Activated T-cell treated with anti-CD3 and anti-CD28 coated beads for 24 hours (primary cell): ENCODE results near the gene ELF2.
"Not testable (repeated sequence)": the region's sequence is repeated elsewhere in the genome, so short reads cannot be mapped to it uniquely, and the experiment has no call there.

Source experiments
- DNase-seq: peaks from one replicate; pipeline ENCODE4 v3.0.0-alpha.2; 2020; ENCODE audit warnings: low read depth

ELF2 gene

DNA sequence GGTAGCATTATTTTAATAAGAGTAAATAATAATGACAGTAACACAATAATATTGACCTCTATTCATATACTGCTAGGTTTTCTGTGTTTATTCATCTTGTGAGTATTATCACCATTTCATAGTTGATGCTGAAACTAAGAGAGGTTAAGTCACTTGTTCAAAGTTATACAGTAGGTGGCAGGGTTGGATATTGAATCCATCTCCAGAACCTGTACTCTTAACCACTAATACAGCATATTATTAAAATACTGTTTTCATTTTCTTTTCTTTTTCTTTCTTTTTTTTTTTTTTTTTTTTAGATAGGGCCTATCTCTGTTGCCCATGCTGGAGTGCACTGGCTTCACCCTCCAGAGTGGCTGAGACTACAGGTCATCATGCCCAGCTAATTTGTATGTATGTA lies 7.1 kb upstream of the ELF2 start:
- no peak for DNase-seq

GRCh38 chr4:139177869-139178619 lies 1.0 kb upstream of the ELF2 start:
- peak; percentile 85 for DNase-seq

GRCh38 chr4:139176302-139177048 lies 543 bp downstream of the ELF2 start:
- peak; percentile 42 for DNase-seq

- DNase-seq, result no peak
Measured at GRCh38 chr4:139175646-139176301, 1.2 kb downstream of the ELF2 start.

- DNase-seq, result no peak
Measured at GRCh38 chr4:139171876-139172691, 4.9 kb downstream of the ELF2 start.

DNA sequence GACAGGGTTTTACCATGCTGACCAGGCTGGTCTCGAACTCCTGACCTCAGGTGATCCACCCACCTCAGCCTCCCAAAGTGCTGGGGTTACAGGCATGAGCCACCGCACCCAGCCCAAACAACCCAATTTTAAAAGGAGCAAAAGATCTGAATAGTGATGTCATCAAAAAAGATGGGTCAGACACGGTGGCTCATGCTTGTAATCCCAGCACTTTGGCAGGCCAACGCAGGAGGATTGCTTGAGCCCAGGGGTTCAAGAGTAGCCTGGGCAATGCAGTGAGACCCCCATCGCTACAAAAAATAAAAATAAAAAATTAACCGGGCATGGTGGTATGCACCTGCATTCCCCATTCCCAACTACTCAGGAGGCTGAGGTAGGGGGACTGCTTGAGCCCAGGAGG lies 6.1 kb downstream of the ELF2 start:
- no peak for DNase-seq

DNA sequence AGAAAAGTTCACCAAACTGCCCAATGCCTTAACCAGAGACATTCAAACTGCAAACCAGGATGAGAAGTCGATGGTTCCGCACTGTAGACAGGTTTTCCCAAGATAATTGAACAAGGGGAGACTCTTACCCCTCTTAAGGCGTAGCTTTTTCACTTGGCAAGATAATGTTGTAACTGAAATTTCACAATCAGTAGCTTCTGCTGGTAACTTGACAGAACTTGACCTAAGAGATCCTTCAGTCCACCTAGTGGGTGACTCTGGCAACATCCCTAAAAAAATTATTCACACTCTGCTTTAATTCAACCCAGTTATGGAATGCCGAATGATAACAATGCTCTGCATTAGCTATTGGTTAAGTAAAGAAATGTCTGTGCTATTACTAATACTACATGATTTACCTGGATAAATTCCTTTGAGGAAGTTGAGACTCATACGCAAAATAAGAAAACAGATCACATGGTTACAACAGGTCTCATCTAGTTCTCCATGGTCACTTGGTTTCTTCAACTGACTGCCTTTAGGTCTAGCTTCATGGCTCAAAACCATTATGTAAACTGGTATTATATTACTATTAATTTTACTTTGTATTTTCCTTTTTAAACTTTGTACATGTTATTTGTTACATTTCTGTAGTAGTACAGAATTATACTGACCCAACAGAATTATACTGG lies 9.1 kb downstream of the ELF2 start:
- DNase-seq, result no peak

DNA sequence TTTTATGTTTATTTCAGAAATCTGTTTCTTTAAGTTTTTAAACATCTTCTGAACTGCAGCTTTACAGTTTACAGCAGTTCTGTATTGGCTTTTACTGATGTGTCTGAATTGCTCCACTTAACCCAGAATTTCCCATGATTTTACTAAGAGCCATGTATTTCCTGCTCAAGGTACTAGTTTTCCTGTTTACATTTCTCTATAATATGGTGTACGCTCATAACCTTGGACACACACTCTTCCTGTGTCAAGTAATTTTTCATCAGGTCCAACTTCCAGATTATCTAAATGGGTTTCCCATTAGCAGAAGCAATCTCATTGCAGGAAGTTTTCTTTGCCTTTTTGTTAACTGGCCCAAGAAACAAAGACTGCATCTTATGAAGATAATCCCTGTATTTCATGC lies 12.3 kb downstream of the ELF2 start:
- no peak for DNase-seq

GRCh38 chr4:139163806-139164206 lies 13.2 kb downstream of the ELF2 start:
- no peak for DNase-seq

GRCh38 chr4:139157977-139158376 lies 19.0 kb downstream of the ELF2 start:
- not testable (repeated sequence) for DNase-seq

GRCh38 chr4:139154952-139155557 lies 22.0 kb downstream of the ELF2 start:
- no peak for DNase-seq

DNA sequence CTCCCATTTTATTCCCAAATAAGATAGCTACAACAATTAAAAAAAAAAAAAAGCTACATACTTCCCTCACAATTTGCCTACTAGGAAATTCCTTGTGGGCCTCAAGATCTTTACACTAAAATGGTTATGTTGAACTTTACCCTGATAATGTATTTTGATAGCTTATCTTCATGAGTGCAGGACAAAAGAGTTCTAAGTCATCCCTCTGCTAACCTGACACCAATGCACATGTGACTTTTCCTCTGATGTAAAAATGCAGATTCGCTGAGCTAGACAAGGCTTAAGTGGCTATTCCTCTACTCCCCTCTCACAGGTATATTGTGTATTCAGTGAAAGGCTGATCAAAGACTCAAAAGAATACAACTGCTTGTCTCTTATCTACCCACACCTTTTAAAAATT lies 22.5 kb downstream of the ELF2 start:
- no peak for DNase-seq

DNA sequence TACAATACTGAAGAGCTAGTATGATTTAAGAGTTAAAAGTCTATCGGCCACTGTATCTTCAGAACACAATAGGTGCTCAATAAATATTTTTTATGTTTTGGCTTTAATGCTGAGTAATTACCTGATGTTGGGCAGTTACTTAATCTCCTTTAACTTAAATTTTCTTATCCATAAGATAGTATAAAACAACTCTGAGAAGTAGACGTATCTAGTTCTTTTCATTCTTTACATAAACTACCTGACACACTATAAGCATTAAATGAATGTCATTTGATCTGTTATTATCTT lies 22.9 kb downstream of the ELF2 start:
- no peak for DNase-seq

DNA sequence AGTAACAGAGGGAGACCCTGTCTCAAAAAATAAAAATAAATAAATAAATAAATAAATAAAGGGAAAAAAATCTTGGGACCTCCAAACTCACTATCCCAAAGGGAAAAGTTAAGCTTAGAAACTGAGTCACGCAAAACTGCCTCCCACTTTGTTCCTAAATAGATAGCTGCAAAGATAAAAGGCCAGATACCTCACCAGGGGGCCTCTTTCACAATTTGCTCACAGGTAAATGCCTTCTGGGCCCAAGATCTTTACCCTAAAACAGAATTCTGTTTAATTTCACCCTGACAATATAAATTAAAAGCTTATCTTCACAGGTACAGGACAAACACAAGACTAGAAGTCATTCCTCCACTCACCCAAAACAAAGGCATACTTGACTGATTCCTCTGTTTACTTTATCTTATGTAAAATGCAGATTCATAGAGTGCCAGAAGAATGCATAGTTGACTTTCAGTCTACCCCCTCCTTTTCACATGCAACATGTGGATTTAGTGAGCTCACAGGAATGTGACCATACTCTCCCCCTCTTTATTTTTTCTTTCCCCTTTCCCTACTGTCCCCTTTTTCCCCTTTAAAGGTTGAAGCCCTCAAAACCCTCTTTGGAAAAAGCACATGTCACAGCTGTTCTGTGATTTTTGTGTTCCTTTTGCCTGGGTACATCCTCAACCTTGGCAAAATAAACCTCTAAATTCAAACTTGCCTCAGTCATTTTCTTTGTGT lies 23.4 kb downstream of the ELF2 start:
- no peak for DNase-seq

GRCh38 chr4:139152249-139152648 lies 24.8 kb downstream of the ELF2 start:
- DNase-seq, result no peak

DNA sequence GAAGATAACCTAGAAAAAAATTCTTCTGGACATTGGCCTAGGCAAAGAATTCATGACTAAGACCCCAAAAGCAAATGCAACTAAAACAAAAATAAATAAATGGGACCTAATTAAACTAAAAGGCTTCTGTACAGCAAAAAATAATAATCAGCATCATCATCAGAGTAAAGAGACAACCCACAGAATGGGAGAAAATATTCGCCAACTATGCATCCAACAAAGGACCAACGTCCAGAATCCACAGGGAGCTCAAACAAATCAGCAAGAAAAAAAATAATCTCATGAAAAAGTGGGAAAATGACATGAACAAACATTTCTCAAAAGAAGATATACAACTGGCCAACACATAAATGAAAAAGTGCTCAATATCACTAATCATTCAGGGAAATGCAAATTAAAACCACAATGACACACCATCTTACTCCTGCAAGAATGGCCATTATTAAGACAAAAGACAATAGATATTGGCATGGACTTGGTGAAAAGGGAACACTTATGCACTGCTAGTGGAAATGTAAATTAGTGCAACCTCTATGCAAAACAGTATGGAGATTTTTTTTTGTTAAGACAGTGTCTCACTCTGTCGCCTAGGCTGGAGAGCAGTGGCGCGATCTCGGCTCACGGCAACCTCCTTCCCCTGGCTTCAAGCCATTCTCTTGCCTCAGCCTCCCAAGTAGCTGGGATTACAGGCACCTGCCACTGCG lies 29.9 kb downstream of the ELF2 start:
- no peak for DNase-seq

GRCh38 chr4:139145552-139145932 lies 31.5 kb downstream of the ELF2 start:
- no peak for DNase-seq

GRCh38 chr4:139144911-139145551 lies 32.0 kb downstream of the ELF2 start:
- DNase-seq, result no peak

DNA sequence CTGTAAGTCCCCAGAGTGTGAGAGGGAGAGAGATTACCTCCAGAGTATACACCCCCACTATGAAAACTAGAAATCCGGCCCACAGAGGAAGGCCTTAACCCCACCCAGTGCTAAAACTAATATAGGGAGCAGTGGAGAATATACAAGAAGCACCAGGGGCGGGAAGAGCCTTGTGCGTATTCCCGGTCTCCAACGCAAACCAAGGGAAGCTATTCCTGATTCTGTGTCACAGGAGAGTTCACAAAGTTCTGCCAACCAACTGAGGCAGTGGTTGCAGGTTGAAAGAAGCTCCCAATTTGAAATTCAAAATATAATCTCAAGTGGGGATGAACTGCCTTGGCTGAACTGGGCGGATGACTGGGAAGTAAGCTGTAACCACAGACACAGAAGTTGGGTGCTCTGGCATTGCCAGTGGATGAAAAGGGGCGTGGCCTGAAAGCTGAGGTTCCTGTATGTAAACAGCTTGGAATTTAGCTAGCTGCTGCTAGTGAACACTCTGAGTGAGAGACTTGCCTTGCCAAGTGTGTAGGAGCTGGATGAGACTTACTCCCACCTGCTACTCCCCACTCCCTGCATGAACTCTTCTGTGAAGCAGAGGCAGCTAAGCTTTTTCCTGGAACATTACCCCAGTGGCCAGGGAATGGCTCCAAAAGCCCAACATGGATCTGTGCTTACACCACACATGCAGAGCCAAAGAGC lies 32.7 kb downstream of the ELF2 start:
- no peak for DNase-seq
